ENCODE data around the gene C2CD4C. TPM values are rescaled to one million over a fixed set of nuclear protein-coding genes. Genes with fewer than 3 reads are reported as not detected.

Gene C2CD4C
- total RNA-seq, 1 experiment from 2014 or later: 13.6 TPM

DNA sequence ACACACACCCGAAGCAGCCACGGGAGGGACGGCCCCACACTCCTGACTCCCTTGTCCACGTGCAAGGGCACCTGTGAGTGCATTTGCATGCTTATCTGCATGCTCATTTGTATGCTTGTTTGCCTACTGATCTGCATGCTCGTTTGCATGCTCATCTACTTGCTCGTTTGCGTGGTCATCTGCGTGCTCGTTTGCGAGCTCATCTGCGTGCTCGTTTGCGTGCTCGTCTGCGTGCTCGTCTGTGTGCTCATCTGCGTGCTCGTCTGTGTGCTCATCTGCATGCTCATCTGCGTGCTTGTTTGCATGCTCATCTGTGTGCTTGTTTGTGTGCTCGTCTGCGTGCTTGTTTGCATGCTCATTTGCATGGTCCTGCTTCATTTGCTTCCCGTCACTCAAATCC, 28.1 kb upstream of the C2CD4C start:
- CTCF ChIA-PET: no interaction called here

DNA sequence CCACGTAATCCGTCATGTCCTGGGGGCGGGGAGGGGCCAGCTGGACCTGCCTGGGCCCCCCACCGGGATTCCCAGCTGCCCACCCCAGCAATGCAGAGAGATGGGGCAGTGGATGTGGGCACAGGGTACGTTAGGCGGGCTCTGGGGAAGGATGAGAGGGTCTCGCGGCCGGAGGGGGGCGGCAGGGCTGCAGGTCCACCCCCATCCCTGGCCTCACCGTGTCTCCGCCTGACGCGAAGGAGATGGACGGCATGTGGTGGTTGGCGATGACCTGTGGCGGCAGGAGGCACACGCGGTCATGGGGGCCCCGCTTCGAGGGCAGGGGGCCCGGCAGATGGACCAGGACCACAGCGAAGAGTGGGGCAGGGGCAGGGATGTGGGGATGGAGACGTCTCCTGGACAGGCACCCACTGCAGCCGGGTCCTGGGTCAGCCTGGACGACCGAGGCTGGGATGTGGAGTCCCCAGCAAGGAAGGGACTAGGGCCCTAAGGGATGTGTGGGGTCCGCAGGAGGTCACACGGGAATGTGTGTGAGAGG, 27.5 kb upstream of the C2CD4C start:
- no peak for DNase-seq (ENCODE audit: low read depth, low spot score)
- Histone ChIP-seq H3K9me3 (ENCODE audit: control insufficient read depth, insufficient read depth, low read depth, low read length) (no peaks in the 10 kb centered on the region), H3K4me1 (ENCODE audit: control insufficient read depth, insufficient read depth, low read length) (no peaks in the 10 kb centered on the region), H3K36me3 (ENCODE audit: control insufficient read depth, insufficient read depth, low read length) (no peaks in the 10 kb centered on the region), H3K4me3 (ENCODE audit: low read depth in 2 of 2, low read length in 2 of 2) (no peak overlapping the region), H3K27ac (ENCODE audit: low read length) (no peak overlapping the region), H3K27me3 (ENCODE audit: control insufficient read depth, insufficient read depth, low read length) (no peaks in the 10 kb centered on the region)
- no TSS peak for BruUV-seq (replicated peaks)
- no peak for ATAC-seq
- in situ Hi-C loops (cut with HindIII; ENCODE audit: low pct_unique_long_range_greater_than_20kb, low sequenced_read_pairs) (no loop called here), intact Hi-C loops (cut with micrococcal nuclease; ENCODE audit: unreplicated experiment) (no loop called here)
- ChIA-PET CTCF (no interaction called here), POLR2A (no interaction called here)
- TF ChIP-seq, protein P1, sequence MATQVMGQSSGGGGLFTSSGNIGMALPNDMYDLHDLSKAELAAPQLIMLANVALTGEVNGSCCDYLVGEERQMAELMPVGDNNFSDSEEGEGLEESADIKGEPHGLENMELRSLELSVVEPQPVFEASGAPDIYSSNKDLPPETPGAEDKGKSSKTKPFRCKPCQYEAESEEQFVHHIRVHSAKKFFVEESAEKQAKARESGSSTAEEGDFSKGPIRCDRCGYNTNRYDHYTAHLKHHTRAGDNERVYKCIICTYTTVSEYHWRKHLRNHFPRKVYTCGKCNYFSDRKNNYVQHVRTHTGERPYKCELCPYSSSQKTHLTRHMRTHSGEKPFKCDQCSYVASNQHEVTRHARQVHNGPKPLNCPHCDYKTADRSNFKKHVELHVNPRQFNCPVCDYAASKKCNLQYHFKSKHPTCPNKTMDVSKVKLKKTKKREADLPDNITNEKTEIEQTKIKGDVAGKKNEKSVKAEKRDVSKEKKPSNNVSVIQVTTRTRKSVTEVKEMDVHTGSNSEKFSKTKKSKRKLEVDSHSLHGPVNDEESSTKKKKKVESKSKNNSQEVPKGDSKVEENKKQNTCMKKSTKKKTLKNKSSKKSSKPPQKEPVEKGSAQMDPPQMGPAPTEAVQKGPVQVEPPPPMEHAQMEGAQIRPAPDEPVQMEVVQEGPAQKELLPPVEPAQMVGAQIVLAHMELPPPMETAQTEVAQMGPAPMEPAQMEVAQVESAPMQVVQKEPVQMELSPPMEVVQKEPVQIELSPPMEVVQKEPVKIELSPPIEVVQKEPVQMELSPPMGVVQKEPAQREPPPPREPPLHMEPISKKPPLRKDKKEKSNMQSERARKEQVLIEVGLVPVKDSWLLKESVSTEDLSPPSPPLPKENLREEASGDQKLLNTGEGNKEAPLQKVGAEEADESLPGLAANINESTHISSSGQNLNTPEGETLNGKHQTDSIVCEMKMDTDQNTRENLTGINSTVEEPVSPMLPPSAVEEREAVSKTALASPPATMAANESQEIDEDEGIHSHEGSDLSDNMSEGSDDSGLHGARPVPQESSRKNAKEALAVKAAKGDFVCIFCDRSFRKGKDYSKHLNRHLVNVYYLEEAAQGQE (IDR thresholded peaks at IDR 0.05; ENCODE audit: insufficient read depth in 1 of 2, low read depth in 2 of 2, low read length in 1 of 2): no peak
- no peak for TF ChIP-seq POLR2AphosphoS5 (IDR thresholded peaks at IDR 0.05; ENCODE audit: low read depth, low read length)
- TF ChIP-seq SIN3A (IDR thresholded peaks at IDR 0.05; ENCODE audit: borderline replicate concordance, insufficient read depth, low read depth, low read length): no peak
- TF ChIP-seq TCF7L2 (IDR thresholded peaks at IDR 0.05; ENCODE audit: low read depth, low read length): no peak
- TF ChIP-seq, protein P2, sequence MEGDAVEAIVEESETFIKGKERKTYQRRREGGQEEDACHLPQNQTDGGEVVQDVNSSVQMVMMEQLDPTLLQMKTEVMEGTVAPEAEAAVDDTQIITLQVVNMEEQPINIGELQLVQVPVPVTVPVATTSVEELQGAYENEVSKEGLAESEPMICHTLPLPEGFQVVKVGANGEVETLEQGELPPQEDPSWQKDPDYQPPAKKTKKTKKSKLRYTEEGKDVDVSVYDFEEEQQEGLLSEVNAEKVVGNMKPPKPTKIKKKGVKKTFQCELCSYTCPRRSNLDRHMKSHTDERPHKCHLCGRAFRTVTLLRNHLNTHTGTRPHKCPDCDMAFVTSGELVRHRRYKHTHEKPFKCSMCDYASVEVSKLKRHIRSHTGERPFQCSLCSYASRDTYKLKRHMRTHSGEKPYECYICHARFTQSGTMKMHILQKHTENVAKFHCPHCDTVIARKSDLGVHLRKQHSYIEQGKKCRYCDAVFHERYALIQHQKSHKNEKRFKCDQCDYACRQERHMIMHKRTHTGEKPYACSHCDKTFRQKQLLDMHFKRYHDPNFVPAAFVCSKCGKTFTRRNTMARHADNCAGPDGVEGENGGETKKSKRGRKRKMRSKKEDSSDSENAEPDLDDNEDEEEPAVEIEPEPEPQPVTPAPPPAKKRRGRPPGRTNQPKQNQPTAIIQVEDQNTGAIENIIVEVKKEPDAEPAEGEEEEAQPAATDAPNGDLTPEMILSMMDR (IDR thresholded peaks at IDR 0.05): no peak

More for the DNA sequence above, 28.1 kb upstream of the C2CD4C start:
- Histone ChIP-seq H3K4me3 (ENCODE audit: low read depth in 2 of 2, low read length in 2 of 2) (no peak overlapping the region), H3K36me3 (ENCODE audit: control insufficient read depth, insufficient read depth, low read length) (no peaks in the 10 kb centered on the region), H3K27me3 (ENCODE audit: control insufficient read depth, insufficient read depth, low read length) (no peaks in the 10 kb centered on the region), H3K4me1 (ENCODE audit: control insufficient read depth, insufficient read depth, low read length) (no peaks in the 10 kb centered on the region), H3K27ac (ENCODE audit: low read length) (no peak overlapping the region), H3K9me3 (ENCODE audit: control insufficient read depth, insufficient read depth, low read depth, low read length) (no peaks in the 10 kb centered on the region)
- in situ Hi-C loops (cut with HindIII; ENCODE audit: low pct_unique_long_range_greater_than_20kb, low sequenced_read_pairs) (no loop called here), intact Hi-C loops (cut with micrococcal nuclease; ENCODE audit: unreplicated experiment) (no loop called here)
- POLR2A ChIA-PET: no interaction called here
- TF ChIP-seq TCF7L2 (IDR thresholded peaks at IDR 0.05; ENCODE audit: low read depth, low read length): no peak
- no peak for TF ChIP-seq POLR2AphosphoS5 (IDR thresholded peaks at IDR 0.05; ENCODE audit: low read depth, low read length)
- TF ChIP-seq, protein P1 (IDR thresholded peaks at IDR 0.05; ENCODE audit: insufficient read depth in 1 of 2, low read depth in 2 of 2, low read length in 1 of 2): no peak
- no peak for TF ChIP-seq SIN3A (IDR thresholded peaks at IDR 0.05; ENCODE audit: borderline replicate concordance, insufficient read depth, low read depth, low read length)
- TF ChIP-seq, protein P2 (IDR thresholded peaks at IDR 0.05): no peak
- no TSS peak for BruUV-seq (replicated peaks)
- ATAC-seq (no peak), DNase-seq (ENCODE audit: low read depth, low spot score) (no peak)
